HUDEP-2 (cell line): ENCODE measurements around the gene IL1B.

Source experiments
- DNase-seq, 76 experiments: peaks; one replicate each; lab custom pipeline; 2025; ENCODE audit not compliant: unreplicated experiment in 76 of 76; lab: John Stamatoyannopoulos, UW

Gene IL1B

GRCh38 chr2:112830682-112831512 is 5.7 kb downstream of the IL1B start:
- no peak for DNase-seq

GRCh38 chr2:112829961-112830681 is 6.5 kb downstream of the IL1B start:
- DNase-seq, result no peak

DNA sequence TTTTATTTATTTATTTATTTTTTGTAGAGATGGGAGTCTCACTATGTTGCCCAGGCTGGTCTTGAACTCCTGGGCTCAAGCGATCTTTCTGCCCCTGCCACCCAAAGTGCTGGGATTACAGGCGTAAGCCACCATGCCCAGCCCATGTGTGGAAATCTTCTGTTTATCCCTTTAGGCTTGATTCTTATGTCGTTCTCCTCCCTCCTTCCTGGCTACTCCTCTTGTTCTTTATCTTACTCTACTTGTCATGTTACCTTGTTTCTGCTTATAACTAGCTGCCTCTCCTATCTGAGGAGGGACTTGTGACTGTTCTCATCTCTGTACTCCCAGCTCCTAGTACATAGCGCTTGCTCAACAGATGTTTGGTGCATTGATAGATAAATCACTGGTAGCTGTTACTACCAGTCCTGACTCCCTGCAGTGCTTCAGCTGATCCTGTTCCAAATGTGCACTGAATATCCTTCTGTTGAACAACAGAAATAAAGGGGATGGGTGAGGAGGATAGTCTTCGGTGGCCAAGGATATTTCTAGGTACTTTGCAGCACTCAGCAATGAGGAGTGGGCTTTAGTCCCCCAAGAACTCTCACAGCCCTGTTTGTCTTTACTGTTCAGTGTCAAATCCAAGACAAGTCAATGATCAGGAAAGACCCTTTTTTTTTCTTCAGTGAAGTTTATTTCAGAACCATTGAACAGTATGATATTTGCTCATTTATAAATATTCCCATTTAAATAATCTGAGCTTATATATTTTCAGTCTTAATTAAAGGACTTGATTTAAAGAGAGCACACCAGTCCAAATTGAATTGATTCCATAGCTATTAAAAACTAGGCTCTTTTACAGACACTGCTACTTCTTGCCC is 7.2 kb downstream of the IL1B start:
- peak in 4 of 76 experiments; percentile 20 to 35 (median 30) for DNase-seq

- DNase-seq, result no peak
Observed at GRCh38 chr2:112828251-112828691, 8.3 kb downstream of the IL1B start.

- no peak for DNase-seq
Observed at GRCh38 chr2:112827604-112828185, 8.9 kb downstream of the IL1B start.

GRCh38 chr2:112827009-112827408 is 9.6 kb downstream of the IL1B start:
- no peak for DNase-seq

- DNase-seq, result no peak
Observed at GRCh38 chr2:112825706-112826105, 10.9 kb downstream of the IL1B start.

GRCh38 chr2:112824694-112825085 is 11.9 kb downstream of the IL1B start:
- no peak for DNase-seq

DNA sequence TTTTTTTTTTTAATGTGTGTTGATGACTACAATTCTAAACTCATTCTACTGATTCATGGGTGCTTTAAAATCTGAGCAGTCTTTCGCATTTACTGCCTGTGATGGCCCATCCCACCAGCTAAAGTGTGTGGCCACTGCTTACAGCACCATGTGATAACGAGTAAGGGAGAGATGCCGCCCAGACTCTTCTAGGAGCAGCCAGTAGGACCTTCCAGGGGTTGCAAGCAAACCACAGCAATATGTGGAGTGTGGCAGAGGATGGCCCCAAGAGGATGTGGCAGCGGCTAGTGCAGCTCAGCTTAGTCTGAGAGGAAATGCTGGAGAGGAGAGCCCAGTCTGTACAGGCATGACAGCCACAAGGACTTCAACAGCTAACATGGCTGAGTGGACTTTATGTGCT is 14.9 kb downstream of the IL1B start:
- no peak for DNase-seq

GRCh38 chr2:112821142-112821541 is 15.4 kb downstream of the IL1B start:
- DNase-seq, result no peak

DNA sequence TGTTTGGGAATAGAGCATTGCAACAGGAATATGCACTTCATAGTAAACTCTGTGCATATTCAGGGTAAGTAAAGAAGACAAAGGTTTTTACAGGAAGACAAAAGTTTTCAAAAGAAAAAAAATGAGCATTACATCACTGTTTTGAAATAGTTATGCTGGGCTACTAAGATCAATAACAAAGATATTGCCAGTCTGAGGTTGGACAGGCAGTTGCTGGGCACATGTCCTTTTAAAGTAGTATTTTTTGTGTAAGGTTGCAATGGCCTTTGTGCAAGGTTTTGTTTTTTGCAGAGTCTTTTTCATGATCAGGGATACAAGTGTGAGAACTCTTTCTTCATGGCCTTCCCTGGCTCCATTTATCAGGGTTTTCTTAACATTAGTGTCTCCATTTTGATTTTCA is 16.2 kb downstream of the IL1B start:
- DNase-seq, result no peak

GRCh38 chr2:112819081-112819480 is 17.5 kb downstream of the IL1B start:
- no peak for DNase-seq

DNA sequence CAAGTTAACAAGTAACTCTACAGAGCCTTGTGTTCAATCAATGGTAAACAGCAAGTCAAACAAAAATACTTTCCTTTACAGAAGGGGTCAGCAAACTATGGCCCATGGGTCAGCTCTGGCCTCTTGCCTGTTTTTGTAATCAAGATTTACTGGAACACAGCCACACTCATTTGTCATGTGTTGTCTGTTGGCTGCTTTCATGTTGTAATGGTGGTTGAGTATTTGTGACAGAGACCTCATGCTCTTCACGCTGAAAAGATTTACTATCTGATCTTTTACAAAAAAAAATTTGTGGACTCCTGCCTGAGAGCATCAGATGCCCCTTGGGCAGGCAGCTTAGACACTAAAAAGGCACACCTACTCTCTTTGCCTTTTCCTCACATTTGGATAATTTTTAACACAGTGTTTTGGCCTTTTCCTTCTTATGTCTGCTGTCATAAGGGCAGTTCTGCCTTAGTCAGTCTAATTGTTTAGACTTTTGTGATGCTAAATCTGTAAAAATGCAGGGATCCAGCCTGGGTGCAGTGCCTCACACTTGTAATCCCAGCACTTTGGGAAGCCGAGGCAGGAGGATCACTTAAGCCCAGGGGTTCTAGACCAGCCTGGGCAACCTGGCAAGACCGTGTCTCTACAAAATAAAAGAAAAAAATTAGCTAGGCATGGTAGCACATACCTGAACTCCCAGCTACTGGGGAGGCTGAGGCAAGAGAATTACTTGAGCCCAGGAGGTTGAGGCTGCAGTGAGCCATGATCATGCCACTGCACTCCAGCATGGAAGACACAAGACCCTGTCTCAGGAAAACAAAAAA is 18.3 kb downstream of the IL1B start:
- DNase-seq, result no peak

- no peak for DNase-seq
Observed at GRCh38 chr2:112817082-112817689, 19.4 kb downstream of the IL1B start.

DNA sequence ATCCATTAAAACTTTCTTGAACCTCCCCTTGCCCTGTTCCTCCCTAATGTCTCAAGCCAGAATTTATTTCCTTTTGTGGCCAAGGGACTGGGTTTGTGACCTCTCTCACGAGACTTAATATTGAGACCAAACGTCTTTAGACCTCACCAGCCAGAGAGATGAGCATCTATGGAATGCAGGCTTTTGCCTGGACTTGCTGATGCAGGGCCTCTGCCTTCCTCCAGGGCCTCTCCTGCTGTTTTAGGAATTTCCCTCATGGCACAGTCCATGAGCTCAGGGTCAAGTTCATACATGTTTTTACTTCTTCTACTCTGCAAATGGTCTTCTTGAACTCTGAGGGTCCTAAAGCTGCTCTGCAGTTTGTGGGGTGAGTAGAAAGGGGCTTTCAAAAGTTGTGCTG is 22.3 kb downstream of the IL1B start:
- DNase-seq, result no peak

- no peak for DNase-seq
Observed at GRCh38 chr2:112813280-112813966, 23.2 kb downstream of the IL1B start.

- no peak for DNase-seq
Observed at GRCh38 chr2:112812318-112813267, 24.0 kb downstream of the IL1B start.

GRCh38 chr2:112811841-112812306 is 24.7 kb downstream of the IL1B start:
- no peak for DNase-seq
